GM12878 (cell line): ENCODE results near the gene C19orf44. TPM values are rescaled to one million over a fixed set of nuclear protein-coding genes. Genes with fewer than 3 reads are reported as not detected.

Source experiments
- ATAC-seq: fragments of 200-7000 bp; cut with Tn5 transposase; 3 replicates; pipeline ENCODE4 v1.9.1; 2020; ENCODE audit warnings: mild to moderate bottlenecking, moderate library complexity
- BruUV-seq: library from RNA; stranded (reverse); fragments of 400-500 nt; replicated peaks from 2 replicates; lab custom pipeline; 2021; lab: Mats Ljungman, UMichigan
- CTCF ChIA-PET: fragments of 300-600 bp; sonication (Branson Sonifier 250); formaldehyde crosslinking; extraction: SDS; loops from one replicate; lab custom pipeline; 2021; ENCODE audit warnings: inconsistent platforms; lab: Yijun Ruan, JAX
- POLR2A ChIA-PET: fragments of 350-600 bp; formaldehyde crosslinking; extraction: SDS; loops from one replicate; lab custom pipeline; 2021; ENCODE audit warnings: inconsistent platforms; lab: Charles Lee
- RAD21 ChIA-PET: fragments of 300-600 bp; sonication (Branson Sonifier 250); formaldehyde crosslinking; loops from one replicate; lab custom pipeline; 2023; ENCODE audit warnings: antibody characterized with exemption; ENCODE audit not compliant: unreplicated experiment; lab: Charles Lee
- SMC1A ChIA-PET: fragments of 300-600 bp; sonication (Branson Sonifier 250); formaldehyde crosslinking; loops from one replicate; lab custom pipeline; 2023; ENCODE audit not compliant: unreplicated experiment, uncharacterized antibody; lab: Charles Lee
- DNase-seq: peaks from one replicate; pipeline ENCODE4 v3.0.0-alpha.2; 2011; ENCODE audit warnings: low read depth, low spot score
- FAIRE-seq: peaks from 3 replicates; lab custom pipeline; 2011; peaks lifted over from hg19 to GRCh38; lab: Jason Lieb, UNC
- H2AFZ ChIP-seq: 2 replicates; pipeline ENCODE4 v1.6.0; 2011; ENCODE audit warnings: low read depth, low read length, control low read depth; ENCODE audit not compliant: control insufficient read depth
- H3K27ac ChIP-seq: 2 replicates; pipeline ENCODE4 v1.5.1; 2011; ENCODE audit warnings: control low read depth; ENCODE audit not compliant: control insufficient read depth, insufficient read depth
- H3K27me3 ChIP-seq, 2 experiments: replicated peaks in 1 of 2; 2 replicates each; pipeline versions ENCODE4 v1.6.0 to v1.6.1; 2011; ENCODE audit warnings: low read length in 1 of 2; ENCODE audit not compliant: control insufficient read depth in 2 of 2, insufficient read depth in 2 of 2
- H3K36me3 ChIP-seq, 2 experiments: 2 replicates each; pipeline ENCODE4 v1.5.1; 2011; ENCODE audit warnings: low read length in 1 of 2; ENCODE audit not compliant: control insufficient read depth in 2 of 2, insufficient read depth in 2 of 2
- H3K4me1 ChIP-seq: 2 replicates; pipeline ENCODE4 v1.6.1; 2011; ENCODE audit warnings: mild to moderate bottlenecking, low read length, moderate library complexity, mixed read lengths; ENCODE audit not compliant: control insufficient read depth, insufficient read depth
- H3K4me2 ChIP-seq: 2 replicates; pipeline ENCODE4 v1.6.0; 2011; ENCODE audit warnings: control low read depth; ENCODE audit not compliant: control insufficient read depth, insufficient read depth
- H3K4me3 ChIP-seq: fragments of 200-600 bp; sonication (generic); 2 replicates; pipeline ENCODE4 v1.5.1; 2016
- H3K79me2 ChIP-seq: 2 replicates; pipeline ENCODE4 v1.6.0; 2011; ENCODE audit warnings: low read length; ENCODE audit not compliant: control insufficient read depth, insufficient read depth
- H3K9ac ChIP-seq: 2 replicates; pipeline ENCODE4 v1.8.0; 2011; ENCODE audit warnings: low read length, control low read depth, mixed read lengths; ENCODE audit not compliant: control insufficient read depth, insufficient read depth
- H3K9me3 ChIP-seq: replicated peaks from 3 replicates; pipeline ENCODE4 v1.5.1; 2011; ENCODE audit warnings: mild to moderate bottlenecking, low read length; ENCODE audit not compliant: control insufficient read depth, insufficient read depth
- H4K20me1 ChIP-seq: 2 replicates; pipeline ENCODE4 v1.6.0; 2011; ENCODE audit not compliant: control insufficient read depth, insufficient read depth
- CTCF ChIP-seq, 3 experiments: IDR thresholded peaks in 2 of 3; conservative IDR thresholded peaks in 1 of 3; 2 replicates each; pipeline ENCODE4 v1.5.1; 2011; ENCODE audit warnings: low read depth in 3 of 3, low read length in 3 of 3, mild to moderate bottlenecking in 3 of 3, control low read depth in 2 of 3, moderate library complexity in 2 of 3, inconsistent platforms in 1 of 3, mixed read lengths in 1 of 3; ENCODE audit not compliant: control insufficient read depth in 2 of 3, insufficient read depth in 1 of 3; ENCODE audit errors: extremely low read depth in 1 of 3
- MXI1 ChIP-seq: fragments of 150-350 bp; IDR thresholded peaks from 2 replicates; pipeline ENCODE4 v1.6.1; 2011; ENCODE audit warnings: low read depth, mild to moderate bottlenecking, inconsistent platforms, low read length, improper control_type of control experiment
- POLR2A ChIP-seq: IDR thresholded peaks from 2 replicates; pipeline ENCODE4 v1.6.1; 2011; ENCODE audit warnings: low read depth, mild to moderate bottlenecking, low read length
- YBX1 ChIP-seq: fragments of 450-650 bp; IDR thresholded peaks from 2 replicates; pipeline ENCODE4 v1.6.1; 2016; ENCODE audit warnings: antibody characterized with exemption
- ZNF622 ChIP-seq: fragments of 450-650 bp; IDR thresholded peaks from 2 replicates; pipeline ENCODE4 v1.6.1; 2017; ENCODE audit warnings: mild to moderate bottlenecking, inconsistent platforms
- WGBS: methylation state at CpG from one replicate; pipeline ENCODE4 v1.1.6; 2016; ENCODE audit warnings: low lambda C conversion rate; ENCODE audit not compliant: insufficient replicate concordance, insufficient coverage; ENCODE audit errors: missing lambda C conversion rate; 5-methylcytosine and 5-hydroxymethylcytosine counted together
- in situ Hi-C: fragments of 300-500 bp; cut with MboI; formaldehyde crosslinking; loops from 9 replicates; pipeline ENCODE4 v1.14.3; 2018; ENCODE audit warnings: mixed read lengths
- intact Hi-C: fragments of 100-400 bp; cut with micrococcal nuclease; formaldehyde crosslinking; loops from one replicate; pipeline ENCODE4 v1.14.2; 2022; ENCODE audit not compliant: unreplicated experiment
- polyA plus RNA-seq, 11 experiments: library from polyadenylated mRNA; depleted of rRNA in 4 of 11; unstranded in 6 of 11; stranded (reverse) in 5 of 11; fragments of >200 nt; fragmentation: Nextera tagmentation in 4 of 11; fragmentation: Illumina TruSeq in 1 of 11; extraction: Ambion mirVana in 4 of 11; extraction: Trizol in 1 of 11; gene quantifications; 1 replicate in 1 of 11; 2 replicates in 10 of 11; pipeline versions ENCODE4 v1.2.1 to v1.2.3, GENCODE V29; 2011 to 2016; ENCODE audit warnings: inconsistent platforms in 2 of 11, missing spikeins in 2 of 11, low read depth in 1 of 11
- total RNA-seq, 4 experiments: library from RNA; depleted of rRNA in 3 of 4; stranded (reverse); fragments of >200 nt in 3 of 4; fragmentation: Illumina TruSeq in 1 of 4; extraction: Trizol in 1 of 4; gene quantifications; 2 replicates each; pipeline versions ENCODE4 v1.2.1 to v1.2.3, GENCODE V29; 2013 to 2021

Gene C19orf44
- total and polyA plus RNA-seq, 10 of the 15 experiments (the other 5 are each of a cell fraction or from before 2014, with no cell fraction given): 0.26 to 5.2 (median 3.6) TPM

GRCh38 chr19:16518483-16519229 is 22.5 kb downstream of the C19orf44 start:
- Histone ChIP-seq H3K27me3 (no peaks in the 10 kb centered on the region), H3K9me3 (no peaks in the 10 kb centered on the region), H3K36me3 (peaks cover 24 to 56% of the 10 kb centered on the region in 2 experiments), H2AFZ (no peak overlapping the region), H3K4me1 (no peaks in the 10 kb centered on the region), H3K4me2 (no peak overlapping the region), H3K4me3 (no peak overlapping the region), H4K20me1 (no peaks in the 10 kb centered on the region), H3K27ac (no peak overlapping the region), H3K9ac (no peak overlapping the region), H3K79me2 (no peaks in the 10 kb centered on the region)
- no TSS peak for BruUV-seq
- intact Hi-C loops: no loop called here
- ChIA-PET RAD21 (no interaction called here), POLR2A (no interaction called here), SMC1A (no interaction called here), CTCF (no interaction called here)
- in situ Hi-C loops: no loop called here
- TF ChIP-seq POLR2A (peak; percentile 32; the same call in 1 of the 2 replicates), YBX1 (no peak)
- 95% methylated on average over 33 of the region's 33 CpGs for WGBS
- ATAC-seq (no peak), FAIRE-seq (no peak), DNase-seq (no peak)

DNA sequence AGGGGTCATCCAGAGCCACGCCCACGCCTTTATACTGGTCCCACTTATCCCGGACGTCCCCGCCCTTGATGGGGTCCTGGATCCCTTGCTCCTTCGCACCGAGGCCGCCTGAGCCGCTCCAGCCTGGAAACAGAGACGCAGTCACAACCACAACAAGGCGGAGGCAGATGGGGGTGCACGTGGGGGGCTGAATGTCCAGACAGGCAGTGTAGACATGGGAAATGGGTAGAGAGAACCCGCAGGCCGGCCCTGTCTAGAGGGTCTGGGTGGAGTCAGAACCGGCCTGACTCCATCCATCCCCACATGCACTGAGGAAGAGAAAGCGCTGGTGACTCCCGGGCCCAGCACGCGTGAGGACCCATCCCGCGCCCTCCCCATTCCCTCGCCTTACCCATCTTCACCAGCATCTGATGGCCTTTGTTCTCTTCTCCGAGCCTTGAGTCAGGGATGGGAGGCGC is 23.1 kb downstream of the C19orf44 start:
- Histone ChIP-seq H3K27ac (no peak overlapping the region), H3K4me1 (no peaks in the 10 kb centered on the region), H4K20me1 (no peaks in the 10 kb centered on the region), H3K9me3 (no peaks in the 10 kb centered on the region), H3K4me3 (no peak overlapping the region), H2AFZ (no peak overlapping the region), H3K9ac (no peak overlapping the region), H3K27me3 (no peaks in the 10 kb centered on the region), H3K36me3 (peaks cover 27 to 58% of the 10 kb centered on the region in 2 experiments), H3K79me2 (no peaks in the 10 kb centered on the region), H3K4me2 (no peak overlapping the region)
- CTCF ChIA-PET: no interaction called here
- in situ Hi-C loops: no loop called here
- intact Hi-C loops: no loop called here
- ATAC-seq (no peak), DNase-seq (no peak), FAIRE-seq (no peak)
- no TSS peak for BruUV-seq
- WGBS: 98% methylated on average over 23 of the region's 24 CpGs
- RAD21 ChIA-PET: no interaction called here
- POLR2A ChIA-PET: no interaction called here
- 0 out of 2 replicates have a peak, but pooled peaks have one; percentile 3 for TF ChIP-seq POLR2A
- no peak for TF ChIP-seq MXI1
- no peak for TF ChIP-seq CTCF (IDR thresholded peaks at IDR 0.05 in 2 of 3, conservative IDR thresholded peaks at IDR 0.05 in 1 of 3; ENCODE audit: control insufficient read depth in 2 of 3, extremely low read depth in 1 of 3, insufficient read depth in 1 of 3, low read depth in 3 of 3, low read length in 3 of 3)
- TF ChIP-seq ZNF622: no peak
- SMC1A ChIA-PET: no interaction called here
